B cell (primary cell): Measurements from ENCODE around the gene PLEKHG4. TPM values are rescaled to one million over a fixed set of nuclear protein-coding genes. Genes with fewer than 3 reads are reported as not detected.
A peak's percentile ranks its signal among the peaks of the same experiment; 100 is the strongest.

Experiments used
- ATAC-seq: fragments of 200-7000 bp; cut with Tn5 transposase; one replicate; pipeline ENCODE4 v1.10.0; 2021; ENCODE audit warnings: low read depth, mild to moderate bottlenecking, moderate number of reproducible peaks, moderate library complexity
- CTCF ChIA-PET: fragments of 350-600 bp; sonication (Branson Sonifier 250); formaldehyde crosslinking; loops from one replicate; lab custom pipeline; 2021; ENCODE audit warnings: antibody characterized with exemption, inconsistent platforms; lab: Charles Lee
- POLR2A ChIA-PET: fragments of 350-600 bp; sonication (Branson Sonifier 250); formaldehyde crosslinking; loops from one replicate; lab custom pipeline; 2021; ENCODE audit warnings: antibody characterized with exemption; lab: Charles Lee
- DNase-seq: peaks from one replicate; pipeline ENCODE4 v3.0.0; 2013
- H2AFZ ChIP-seq: 2 replicates; pipeline ENCODE4 v1.6.1; 2012; ENCODE audit warnings: mild to moderate bottlenecking, low read depth, low read length; ENCODE audit not compliant: insufficient read depth, poor library complexity, severe bottlenecking
- H3K27ac ChIP-seq, 2 donors: 1 replicate in 1 of 2; 2 replicates in 1 of 2; pipeline ENCODE4 v1.5.1; 2012 to 2013; ENCODE audit warnings: low read length in 2 of 2, mild to moderate bottlenecking in 2 of 2, moderate library complexity in 1 of 2
- H3K27me3 ChIP-seq, 4 experiments: fragments of 200-600 bp in 1 of 4; sonication (generic) in 1 of 4; replicated peaks in 1 of 4; 1 replicate in 2 of 4; 2 replicates in 2 of 4; pipeline versions ENCODE4 v1.6.1 to v1.7.0; 2013 to 2016; ENCODE audit warnings: low read length in 3 of 4, mild to moderate bottlenecking in 2 of 4, mixed read lengths in 1 of 4, moderate library complexity in 1 of 4; ENCODE audit not compliant: insufficient read depth in 4 of 4, control insufficient read depth in 3 of 4; ENCODE audit errors: control extremely low read depth in 1 of 4
- H3K36me3 ChIP-seq, 2 experiments: replicated peaks in 1 of 2; 1 replicate in 1 of 2; 2 replicates in 1 of 2; pipeline versions ENCODE4 v1.6.1 to v1.7.1; 2013; ENCODE audit warnings: low read length in 1 of 2; ENCODE audit not compliant: insufficient read depth in 2 of 2, control insufficient read depth in 1 of 2; ENCODE audit errors: control extremely low read depth in 1 of 2, extremely low read depth in 1 of 2
- H3K4me1 ChIP-seq, 2 donors: fragments of 200-600 bp in 1 of 2; sonication (generic) in 1 of 2; 1 replicate in 1 of 2; 2 replicates in 1 of 2; pipeline versions ENCODE4 v1.5.1 to v1.6.1; 2013 to 2017; ENCODE audit warnings: low read length in 2 of 2; ENCODE audit not compliant: control insufficient read depth in 2 of 2, insufficient read depth in 2 of 2
- H3K4me2 ChIP-seq: replicated peaks from 2 replicates; pipeline ENCODE3; 2012; ENCODE audit warnings: mild to moderate bottlenecking, low read depth, low read length; ENCODE audit not compliant: poor library complexity, severe bottlenecking
- H3K4me3 ChIP-seq, 5 experiments: fragments of 200-600 bp in 1 of 5; sonication (generic) in 1 of 5; 1 replicate in 3 of 5; 2 replicates in 2 of 5; pipeline versions ENCODE4 v1.5.1 to v1.7.0; 2011 to 2016; ENCODE audit warnings: low read length in 4 of 5, mild to moderate bottlenecking in 4 of 5, low read depth in 2 of 5, control low read depth in 1 of 5, moderate library complexity in 1 of 5; ENCODE audit not compliant: insufficient read depth in 1 of 5; ENCODE audit errors: control extremely low read depth in 1 of 5, extremely low read depth in 1 of 5
- H3K79me2 ChIP-seq: fragments of 200-600 bp; sonication (generic); one replicate; pipeline ENCODE4 v1.6.0; 2016; ENCODE audit warnings: low read length; ENCODE audit not compliant: control insufficient read depth, insufficient read depth
- H3K9ac ChIP-seq: fragments of 200-600 bp; sonication (generic); 2 replicates; pipeline ENCODE4 v1.6.1; 2017; ENCODE audit warnings: mild to moderate bottlenecking, low read length, moderate library complexity
- H3K9me3 ChIP-seq, 3 donors: one replicate each; pipeline versions ENCODE4 v1.6.1 to v1.7.1; 2013; ENCODE audit warnings: low read length in 2 of 3; ENCODE audit not compliant: control insufficient read depth in 2 of 3, insufficient read depth in 1 of 3; ENCODE audit errors: control extremely low read depth in 1 of 3
- H4K20me1 ChIP-seq: 2 replicates; pipeline ENCODE4 v1.6.0; 2012; ENCODE audit warnings: mild to moderate bottlenecking, low read length; ENCODE audit not compliant: insufficient read depth, control insufficient read depth, poor library complexity, severe bottlenecking
- H3K27ac Mint-ChIP-seq: one replicate; pipeline ENCODE4 v1.8.0; 2021; ENCODE audit warnings: mixed read lengths
- H3K27me3 Mint-ChIP-seq: one replicate; pipeline ENCODE4 v1.8.0; 2021; ENCODE audit warnings: mixed read lengths
- H3K4me1 Mint-ChIP-seq: one replicate; pipeline ENCODE4 v1.8.0; 2021; ENCODE audit warnings: mixed read lengths
- H3K4me3 Mint-ChIP-seq: one replicate; pipeline ENCODE4 v1.8.0; 2021; ENCODE audit warnings: mixed read lengths
- H3K9me3 Mint-ChIP-seq: one replicate; pipeline ENCODE4 v1.8.0; 2022; ENCODE audit warnings: mixed read lengths; ENCODE audit not compliant: insufficient read depth
- EZH2 ChIP-seq: IDR thresholded peaks from 2 replicates; pipeline ENCODE4 v1.6.1; 2012; ENCODE audit warnings: borderline replicate concordance, low read depth, mild to moderate bottlenecking, moderate library complexity, low read length; ENCODE audit not compliant: insufficient read depth, poor library complexity, severe bottlenecking
- WGBS: methylation state at CpG from one replicate; pipeline ENCODE4 v1.1.5; 2013; ENCODE audit warnings: missing lambda C conversion rate; ENCODE audit not compliant: insufficient coverage; 5-methylcytosine and 5-hydroxymethylcytosine counted together
- intact Hi-C: fragments of 100-400 bp; cut with micrococcal nuclease; formaldehyde crosslinking; loops from one replicate; pipeline ENCODE4 v1.10.0; 2022
- polyA plus RNA-seq: library from polyadenylated mRNA; depleted of rRNA; stranded (reverse); fragments of >200 nt; gene quantifications from 2 replicates; pipeline ENCODE4 v1.2.3, GENCODE V29; 2012
- total RNA-seq, 2 donors: library from RNA; stranded (reverse); fragments of 120-200 nt in 1 of 2; gene quantifications; 1 replicate in 1 of 2; 2 replicates in 1 of 2; pipeline versions ENCODE4 v1.2.3 to v1.2.4, GENCODE V29; 2013 to 2022
- TF ChIP-seq, protein P1 (sequence below): fragments of 200-600 bp; IDR thresholded peaks from one replicate; pipeline ENCODE4 v1.8.0; 2022; ENCODE audit warnings: antibody characterized with exemption, mild to moderate bottlenecking

PLEKHG4 gene
- total and polyA plus RNA-seq, 2 donors (not counting 1 experiment from before 2014, with no cell fraction given), result 6.0 to 7.1 TPM

DNA sequence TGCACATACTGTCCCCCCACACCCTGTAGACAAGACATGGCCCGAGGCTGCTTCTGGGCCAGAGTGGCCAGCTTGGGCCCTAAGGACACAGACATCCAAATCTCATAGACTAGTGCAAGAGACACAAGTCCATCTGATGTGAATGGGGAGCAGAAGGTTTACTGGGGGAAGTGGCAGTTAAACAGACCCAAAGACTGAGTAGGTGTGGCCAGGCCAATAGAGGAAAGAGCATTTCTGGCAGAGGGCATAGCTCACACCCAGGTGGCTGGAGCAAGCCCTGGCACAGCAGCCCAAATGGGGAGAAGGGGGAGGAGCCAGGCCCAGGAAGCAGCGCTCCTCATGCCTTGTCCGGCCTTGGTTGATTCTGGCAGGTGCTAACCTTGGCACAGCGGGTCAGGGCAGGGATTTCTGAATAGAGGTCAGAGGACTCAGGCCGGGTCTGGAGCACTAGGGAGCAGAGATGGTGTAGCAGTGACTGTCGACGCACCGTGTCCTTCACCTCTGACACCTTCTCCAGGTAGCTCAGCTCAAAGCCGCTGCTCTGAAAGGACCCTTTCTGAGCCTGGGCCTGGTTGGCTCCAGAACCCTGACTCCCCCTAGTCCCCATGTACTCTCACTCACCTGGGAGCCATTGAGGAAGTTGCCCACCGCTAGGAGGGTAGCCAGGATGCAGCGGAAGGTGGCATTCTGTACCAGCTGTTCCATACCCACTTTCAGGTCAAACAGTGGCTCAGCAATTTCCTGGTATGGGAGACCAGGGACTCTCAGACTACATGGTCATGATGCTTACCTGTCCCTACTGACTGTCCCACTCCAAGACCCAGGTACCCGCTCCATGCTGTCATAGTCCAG, 48.3 kb upstream of the PLEKHG4 start:
- no peak for DNase-seq
- POLR2A ChIA-PET, result no interaction called here
- no peaks in the 10 kb centered on the region for H3K9me3 Mint-ChIP-seq
- TF ChIP-seq, protein P1, sequence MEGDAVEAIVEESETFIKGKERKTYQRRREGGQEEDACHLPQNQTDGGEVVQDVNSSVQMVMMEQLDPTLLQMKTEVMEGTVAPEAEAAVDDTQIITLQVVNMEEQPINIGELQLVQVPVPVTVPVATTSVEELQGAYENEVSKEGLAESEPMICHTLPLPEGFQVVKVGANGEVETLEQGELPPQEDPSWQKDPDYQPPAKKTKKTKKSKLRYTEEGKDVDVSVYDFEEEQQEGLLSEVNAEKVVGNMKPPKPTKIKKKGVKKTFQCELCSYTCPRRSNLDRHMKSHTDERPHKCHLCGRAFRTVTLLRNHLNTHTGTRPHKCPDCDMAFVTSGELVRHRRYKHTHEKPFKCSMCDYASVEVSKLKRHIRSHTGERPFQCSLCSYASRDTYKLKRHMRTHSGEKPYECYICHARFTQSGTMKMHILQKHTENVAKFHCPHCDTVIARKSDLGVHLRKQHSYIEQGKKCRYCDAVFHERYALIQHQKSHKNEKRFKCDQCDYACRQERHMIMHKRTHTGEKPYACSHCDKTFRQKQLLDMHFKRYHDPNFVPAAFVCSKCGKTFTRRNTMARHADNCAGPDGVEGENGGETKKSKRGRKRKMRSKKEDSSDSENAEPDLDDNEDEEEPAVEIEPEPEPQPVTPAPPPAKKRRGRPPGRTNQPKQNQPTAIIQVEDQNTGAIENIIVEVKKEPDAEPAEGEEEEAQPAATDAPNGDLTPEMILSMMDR, result no peak
- TF ChIP-seq EZH2, result no peak
- Histone ChIP-seq H3K27ac (no peak overlapping the region), H3K9ac (no peak overlapping the region), H2AFZ (no peak overlapping the region), H3K4me2 (no peak overlapping the region), H3K4me3 (no peak overlapping the region), H3K36me3 (peaks cover 0 to 45% of the 10 kb centered on the region in 2 experiments), H4K20me1 (peaks cover 19% of the 10 kb centered on the region), H3K79me2 (peaks cover 21% of the 10 kb centered on the region), H3K9me3 (no peaks in the 10 kb centered on the region), H3K27me3 (no peaks in the 10 kb centered on the region), H3K4me1 (peaks cover 13 to 18% of the 10 kb centered on the region in 2 donors)
- H3K27me3 Mint-ChIP-seq, result no peaks in the 10 kb centered on the region
- 88% methylated on average over 11 of the region's 12 CpGs for WGBS
- no peak overlapping the region for H3K4me3 Mint-ChIP-seq
- CTCF ChIA-PET, result interaction anchor here (2.5 kb wide), 1 partner anchor 14 kb away, joined by 9 read pairs; no protein-coding TSS in a partner anchor
- ATAC-seq, result no peak
- peaks cover 21% of the 10 kb centered on the region for H3K4me1 Mint-ChIP-seq
- H3K27ac Mint-ChIP-seq, result peak overlapping the region; percentile 20
- intact Hi-C loops, result no loop called here

DNA sequence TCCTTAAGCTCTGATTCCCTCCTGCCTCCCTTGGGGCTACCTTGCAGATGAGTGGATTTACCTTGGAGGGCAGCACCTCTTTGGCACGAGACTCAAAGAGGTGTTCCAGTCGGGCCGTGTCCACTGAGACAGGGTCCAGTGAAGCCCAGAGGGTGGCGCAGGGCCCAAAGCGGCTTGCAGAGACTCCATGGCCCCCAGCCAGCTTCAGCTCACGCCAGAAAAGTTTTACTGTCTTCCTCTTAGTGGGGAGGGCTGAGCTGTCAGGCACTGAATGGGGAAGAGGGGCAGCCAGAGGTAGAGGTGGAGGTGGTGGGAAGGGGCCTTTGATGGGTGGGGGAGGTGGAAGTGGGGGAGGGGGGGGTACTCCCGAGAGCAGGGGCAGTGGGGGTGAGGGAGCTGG, 45.7 kb upstream of the PLEKHG4 start:
- no peaks in the 10 kb centered on the region for H3K27me3 ChIP-seq
- DNase-seq (no peak), ATAC-seq (no peak)
- Mint-ChIP-seq H3K4me3 (no peak overlapping the region), H3K4me1 (no peaks in the 10 kb centered on the region), H3K27me3 (no peaks in the 10 kb centered on the region), H3K27ac (no peak overlapping the region), H3K9me3 (no peaks in the 10 kb centered on the region)
- no peaks in the 10 kb centered on the region for H3K9me3 ChIP-seq
- H3K4me3 ChIP-seq, result no peak overlapping the region
- TF ChIP-seq EZH2, result no peak
- TF ChIP-seq, protein P1, result no peak
- no peak overlapping the region for H2AFZ ChIP-seq
- 92% methylated on average over 6 of the region's 7 CpGs for WGBS
- intact Hi-C loops, result no loop called here
- peaks cover 6% of the 10 kb centered on the region for H3K79me2 ChIP-seq
- H3K4me2 ChIP-seq, result no peak overlapping the region
- H3K36me3 ChIP-seq, result peaks cover 0 to 62% of the 10 kb centered on the region in 2 experiments
- POLR2A ChIA-PET, result interaction anchor here (0.7 kb wide), 1 partner anchor 295 kb away, joined by 3 read pairs; the partner anchor contains the start of gene RIPOR1
- no peak overlapping the region for H3K9ac ChIP-seq
- CTCF ChIA-PET, result interaction anchor here (1.4 to 1.5 kb wide), 2 partner anchors 12 to 78 kb away, joined by 3 to 4 read pairs; no protein-coding TSS in a partner anchor
- H3K4me1 ChIP-seq, result no peaks in the 10 kb centered on the region
- H3K27ac ChIP-seq, result no peak overlapping the region
- H4K20me1 ChIP-seq, result peaks cover 5% of the 10 kb centered on the region
